Ammon's horn (tissue), 1 donor: ENCODE results near the gene NPHS1.
"Not testable (repeated sequence)": the region's sequence is repeated elsewhere in the genome, so short reads cannot be mapped to it uniquely, and the experiment has no call there.

Experiments used
- DNase-seq: peaks from one replicate; pipeline ENCODE4 v3.0.0-alpha.2; 2016; ENCODE audit warnings: low spot score

The NPHS1 gene, protein sequence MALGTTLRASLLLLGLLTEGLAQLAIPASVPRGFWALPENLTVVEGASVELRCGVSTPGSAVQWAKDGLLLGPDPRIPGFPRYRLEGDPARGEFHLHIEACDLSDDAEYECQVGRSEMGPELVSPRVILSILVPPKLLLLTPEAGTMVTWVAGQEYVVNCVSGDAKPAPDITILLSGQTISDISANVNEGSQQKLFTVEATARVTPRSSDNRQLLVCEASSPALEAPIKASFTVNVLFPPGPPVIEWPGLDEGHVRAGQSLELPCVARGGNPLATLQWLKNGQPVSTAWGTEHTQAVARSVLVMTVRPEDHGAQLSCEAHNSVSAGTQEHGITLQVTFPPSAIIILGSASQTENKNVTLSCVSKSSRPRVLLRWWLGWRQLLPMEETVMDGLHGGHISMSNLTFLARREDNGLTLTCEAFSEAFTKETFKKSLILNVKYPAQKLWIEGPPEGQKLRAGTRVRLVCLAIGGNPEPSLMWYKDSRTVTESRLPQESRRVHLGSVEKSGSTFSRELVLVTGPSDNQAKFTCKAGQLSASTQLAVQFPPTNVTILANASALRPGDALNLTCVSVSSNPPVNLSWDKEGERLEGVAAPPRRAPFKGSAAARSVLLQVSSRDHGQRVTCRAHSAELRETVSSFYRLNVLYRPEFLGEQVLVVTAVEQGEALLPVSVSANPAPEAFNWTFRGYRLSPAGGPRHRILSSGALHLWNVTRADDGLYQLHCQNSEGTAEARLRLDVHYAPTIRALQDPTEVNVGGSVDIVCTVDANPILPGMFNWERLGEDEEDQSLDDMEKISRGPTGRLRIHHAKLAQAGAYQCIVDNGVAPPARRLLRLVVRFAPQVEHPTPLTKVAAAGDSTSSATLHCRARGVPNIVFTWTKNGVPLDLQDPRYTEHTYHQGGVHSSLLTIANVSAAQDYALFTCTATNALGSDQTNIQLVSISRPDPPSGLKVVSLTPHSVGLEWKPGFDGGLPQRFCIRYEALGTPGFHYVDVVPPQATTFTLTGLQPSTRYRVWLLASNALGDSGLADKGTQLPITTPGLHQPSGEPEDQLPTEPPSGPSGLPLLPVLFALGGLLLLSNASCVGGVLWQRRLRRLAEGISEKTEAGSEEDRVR (N-terminal part only)

DNA sequence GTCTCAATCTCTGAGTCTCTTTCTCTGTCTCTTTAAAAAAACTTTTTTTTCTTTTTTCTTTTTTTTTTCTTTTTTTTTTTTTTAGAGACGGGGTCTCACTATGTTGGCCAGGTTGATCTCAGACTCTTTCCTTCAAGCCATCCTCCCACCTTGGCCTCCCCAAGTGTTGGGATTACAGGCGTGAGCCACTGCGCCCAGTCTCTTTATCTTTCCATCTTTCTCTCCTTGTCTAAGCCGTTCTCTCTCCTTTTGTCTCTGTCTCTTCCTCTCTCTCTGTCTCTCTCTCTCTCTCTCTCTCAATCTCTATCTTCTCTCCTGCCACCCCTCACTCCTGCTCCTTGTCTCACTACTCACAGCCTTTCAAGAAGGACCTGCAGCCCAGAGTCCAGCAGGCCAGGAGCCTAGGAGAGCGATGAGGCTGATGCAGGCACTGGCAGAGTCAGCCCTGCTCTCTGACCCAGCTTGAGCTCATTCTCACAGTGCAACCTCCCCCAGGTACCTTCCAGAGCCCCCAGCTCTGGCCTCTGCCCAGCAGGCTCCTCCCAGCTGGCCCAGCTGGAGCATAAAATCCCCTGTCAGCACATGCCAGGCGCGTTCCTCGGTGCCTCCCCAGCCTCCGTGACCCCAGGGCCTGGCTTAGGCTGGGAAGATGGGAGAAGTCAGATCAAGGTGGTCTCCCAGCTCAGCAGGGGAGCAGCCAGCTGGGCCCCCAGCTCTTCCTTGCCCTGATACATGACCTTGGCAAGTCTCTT, at the start of gene NPHS1:
NPHS1 (minus strand) TSS at position 476 of the 752 bp plus-strand sequence. CDS start 667 bp downstream, outside the sequence.
- DNase-seq, result no peak

DNA sequence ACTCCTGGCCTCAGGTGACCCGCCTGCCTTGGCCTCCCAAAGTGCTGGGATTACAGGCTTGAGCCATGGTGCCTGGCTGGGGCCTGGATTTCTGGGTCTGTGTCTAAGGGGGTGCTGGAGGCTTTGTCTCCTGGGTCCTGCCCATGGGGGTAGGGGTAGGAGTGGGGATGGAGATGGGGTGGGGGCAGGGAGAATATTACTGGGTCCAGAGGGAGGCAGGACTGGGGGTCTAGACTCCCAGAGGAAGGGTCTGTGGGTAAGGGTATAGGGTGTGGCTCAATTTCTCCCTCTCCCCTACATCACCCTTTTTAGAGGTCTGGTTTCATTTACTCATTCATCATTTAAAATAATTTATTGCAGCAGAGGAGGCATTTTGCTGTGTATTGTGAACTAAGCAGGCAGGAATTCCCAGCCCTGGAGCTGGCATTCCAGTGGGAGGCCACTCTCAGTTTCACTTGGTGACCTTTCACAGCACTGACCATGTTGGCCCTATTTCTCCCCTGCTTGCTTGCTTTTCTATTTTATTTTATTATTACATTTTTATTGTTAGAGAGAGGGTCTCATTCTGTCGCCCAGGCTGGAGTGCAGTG, 48.8 kb upstream of the NPHS1 start:
- no peak for DNase-seq

DNA sequence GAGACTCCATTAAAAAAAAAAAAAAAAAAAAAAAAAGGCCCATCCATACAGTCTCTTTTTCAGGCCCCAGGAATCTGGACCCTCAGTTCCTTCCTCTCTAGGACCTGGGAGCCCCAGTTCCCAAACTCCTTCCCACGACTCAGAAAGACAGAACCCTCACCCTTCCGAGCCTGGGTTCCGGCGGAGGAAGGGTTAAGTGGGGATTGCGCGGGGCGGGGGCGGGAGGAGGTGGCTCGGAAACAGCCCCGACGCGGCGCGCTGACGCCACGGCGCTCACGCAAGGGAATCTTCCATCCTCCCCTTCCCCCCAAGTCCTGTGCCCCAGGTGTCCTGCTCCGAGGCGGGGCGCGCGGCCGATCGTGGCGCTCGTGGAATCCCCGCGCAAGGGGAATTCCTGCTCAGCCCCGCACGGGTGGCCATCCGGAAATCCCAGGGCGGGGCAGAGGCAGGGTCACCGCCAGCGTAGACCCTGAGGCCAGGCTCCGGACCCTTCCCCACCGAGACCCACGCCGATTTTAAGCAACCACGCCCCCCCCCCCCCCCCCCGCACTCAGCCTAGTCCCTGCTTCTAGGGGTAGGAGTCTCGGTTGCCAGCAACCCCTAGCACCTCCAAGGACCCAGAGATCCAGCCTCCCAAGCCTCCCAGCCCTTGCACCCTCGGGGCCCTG, 47.4 kb upstream of the NPHS1 start:
- peak; percentile 92 for DNase-seq

DNA sequence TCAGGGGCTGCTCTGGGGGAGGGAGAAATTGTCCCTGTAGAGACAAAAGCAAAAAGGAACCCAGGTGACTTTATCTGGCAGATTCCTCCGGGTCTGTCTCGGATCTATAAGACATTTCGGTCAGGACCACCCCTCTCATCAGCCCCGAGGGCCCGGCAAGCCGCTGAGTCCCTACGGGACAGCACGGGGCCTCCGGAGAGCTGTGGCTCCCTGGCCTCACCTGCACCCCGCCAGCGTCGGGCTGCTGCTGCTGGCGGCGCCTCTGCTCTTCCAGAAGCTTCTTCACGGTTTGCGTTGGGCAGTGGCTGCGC, 46.1 kb upstream of the NPHS1 start:
- no peak for DNase-seq

DNA sequence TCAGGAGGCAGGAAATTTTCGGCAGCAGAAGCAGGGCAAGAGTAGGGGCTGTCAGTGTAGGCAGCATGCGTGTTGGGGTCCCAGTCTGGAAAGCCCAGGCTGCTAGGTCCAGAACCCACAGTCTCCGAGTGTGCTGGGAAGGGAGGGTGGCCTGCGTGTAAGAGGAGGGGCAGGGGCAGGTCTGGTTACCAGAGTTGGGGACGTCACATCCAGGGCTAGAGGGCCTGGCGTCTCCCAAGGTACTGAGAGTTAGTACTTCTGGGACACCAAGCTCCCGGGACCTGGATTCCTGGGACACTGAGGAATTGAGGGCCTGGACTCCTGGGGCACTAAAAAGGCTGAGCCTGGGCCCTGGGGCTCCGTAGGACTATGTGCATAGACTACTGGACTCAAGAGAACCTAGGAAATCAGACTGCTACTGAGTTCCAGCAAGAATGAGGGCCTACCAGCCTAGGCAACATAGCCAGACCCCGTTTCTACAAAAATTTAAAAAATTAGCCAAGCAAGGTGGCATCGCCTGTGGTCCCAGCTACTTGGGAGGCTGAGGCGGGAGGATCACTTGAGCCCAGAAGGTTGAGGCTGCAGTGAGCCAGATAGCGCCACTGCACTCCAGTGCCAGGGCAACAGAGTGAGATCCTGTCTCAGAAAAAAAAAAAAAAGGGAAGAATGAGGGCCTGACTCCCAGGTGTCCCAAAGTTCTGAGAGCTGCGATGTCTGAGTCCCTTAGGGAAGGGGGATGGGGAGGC, 45.6 kb upstream of the NPHS1 start:
- no peak for DNase-seq

DNA sequence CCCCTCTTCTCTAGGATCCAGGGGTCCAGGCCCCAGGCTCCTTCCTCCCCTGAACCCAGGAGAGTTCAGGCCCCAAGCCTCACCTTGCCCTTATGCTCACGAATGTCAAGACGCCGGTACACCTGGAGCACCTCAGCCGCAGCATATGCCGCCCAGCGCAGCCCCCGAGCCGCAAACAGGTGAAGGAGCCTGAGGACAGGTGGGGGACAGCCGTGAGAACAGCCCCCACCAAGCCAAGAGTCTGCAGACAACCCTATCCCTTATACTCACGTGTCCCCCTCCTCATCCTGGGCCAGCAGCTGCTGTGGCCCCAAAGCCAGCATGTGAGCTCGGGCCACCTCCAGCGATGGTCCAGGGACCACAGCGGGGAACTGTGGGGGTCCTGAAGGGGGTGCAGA, 44.3 kb upstream of the NPHS1 start:
- no peak for DNase-seq

DNA sequence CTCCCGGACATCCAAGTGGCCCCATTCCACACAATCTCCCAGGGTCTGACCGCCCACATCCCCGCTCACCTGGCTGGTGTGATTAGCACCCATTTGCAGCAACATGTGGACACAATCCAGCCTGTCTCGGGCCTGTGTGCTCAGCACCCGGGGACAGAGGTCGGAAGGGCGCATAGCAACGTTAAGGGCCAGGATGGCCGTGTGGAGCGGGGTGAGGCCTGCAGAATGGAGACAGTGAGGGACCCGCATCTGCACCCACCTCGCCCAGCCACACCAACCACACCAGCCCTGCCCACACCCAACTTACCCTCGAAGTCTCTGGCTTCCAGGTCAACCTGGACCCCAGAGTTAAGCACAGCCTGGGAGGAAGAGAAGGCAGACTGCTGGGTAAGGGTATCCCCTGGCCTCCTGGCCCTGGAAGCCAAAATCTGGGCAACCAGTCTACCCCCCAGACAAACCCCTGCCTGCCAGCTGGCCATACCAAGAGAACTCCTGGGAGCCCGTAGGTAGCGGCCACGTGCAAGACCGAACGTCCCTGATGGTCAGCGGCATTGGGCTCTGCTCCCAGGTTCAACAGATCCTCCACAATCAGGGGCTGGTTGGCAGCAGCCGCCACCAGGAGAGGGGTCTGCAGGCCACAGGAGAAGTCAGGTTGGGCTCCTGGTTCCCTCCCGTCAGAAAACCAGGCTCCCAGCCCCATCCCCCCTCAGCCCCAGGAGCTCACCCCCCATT, 43.8 kb upstream of the NPHS1 start:
- no peak for DNase-seq

DNA sequence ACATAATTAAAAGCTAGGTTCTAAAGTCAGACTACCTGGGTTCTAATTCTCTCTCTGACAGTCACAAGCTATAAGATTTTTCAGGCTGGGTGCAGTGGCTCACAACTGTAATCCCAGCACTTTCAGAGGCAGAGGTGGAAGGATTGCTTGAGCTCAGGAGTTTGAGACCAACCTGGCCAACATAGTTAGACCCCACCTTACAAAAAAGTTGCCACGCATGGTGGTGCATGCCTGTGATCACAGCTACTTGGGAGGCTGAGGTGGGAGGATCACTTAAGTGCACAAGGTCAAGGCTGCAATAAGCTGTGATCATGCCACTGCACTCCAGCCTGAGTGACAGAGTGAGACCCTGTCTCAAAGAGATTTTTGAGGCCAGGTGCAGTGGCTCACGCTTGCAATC, 42.0 kb upstream of the NPHS1 start:
- DNase-seq, result no peak

DNA sequence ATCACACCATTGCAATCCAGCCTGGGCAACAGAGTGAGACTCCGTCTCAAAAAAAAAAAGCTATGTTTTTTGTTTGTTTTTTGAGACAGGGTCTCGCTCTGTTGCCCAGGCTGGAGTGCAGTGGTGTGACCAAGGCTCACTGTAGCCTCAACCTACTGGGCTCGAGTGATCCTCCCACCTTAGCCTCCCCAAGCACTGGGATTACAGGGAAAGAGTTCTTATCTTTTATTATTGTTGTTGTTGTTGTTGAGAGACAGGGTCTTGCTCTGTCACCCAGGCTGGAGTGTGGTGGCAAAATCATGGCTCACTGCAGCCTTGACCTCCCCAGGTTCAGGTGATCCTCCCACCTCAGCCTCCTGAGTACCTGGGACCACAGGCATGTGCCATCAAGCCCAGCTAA, 39.5 kb upstream of the NPHS1 start:
- not testable (repeated sequence) for DNase-seq

DNA sequence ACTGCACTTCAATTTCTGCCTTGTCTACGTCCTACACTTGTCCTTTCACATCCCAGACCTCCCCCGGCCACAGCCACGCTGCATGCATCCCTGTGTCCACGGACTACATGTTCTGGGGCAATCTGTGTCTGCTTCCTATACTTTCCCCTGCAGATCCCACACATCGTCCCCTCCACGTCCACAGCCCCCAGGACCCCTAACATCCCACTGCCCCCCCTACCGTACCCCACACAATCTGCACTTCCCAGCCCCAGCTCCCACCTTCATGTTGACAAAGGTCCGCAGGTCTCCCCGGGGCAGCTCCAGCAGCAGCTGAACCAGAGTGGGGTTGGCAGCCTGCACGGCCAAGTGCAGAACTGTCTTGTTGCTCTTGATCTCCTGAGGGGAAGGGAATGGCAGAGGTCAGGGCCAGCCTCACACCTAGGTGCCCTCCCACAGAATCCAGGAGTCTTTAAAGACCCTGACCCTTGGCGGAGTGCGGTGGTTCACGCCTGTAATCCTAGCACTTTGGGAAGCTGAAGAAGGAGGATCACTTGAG, 37.9 kb upstream of the NPHS1 start:
- no peak for DNase-seq

DNA sequence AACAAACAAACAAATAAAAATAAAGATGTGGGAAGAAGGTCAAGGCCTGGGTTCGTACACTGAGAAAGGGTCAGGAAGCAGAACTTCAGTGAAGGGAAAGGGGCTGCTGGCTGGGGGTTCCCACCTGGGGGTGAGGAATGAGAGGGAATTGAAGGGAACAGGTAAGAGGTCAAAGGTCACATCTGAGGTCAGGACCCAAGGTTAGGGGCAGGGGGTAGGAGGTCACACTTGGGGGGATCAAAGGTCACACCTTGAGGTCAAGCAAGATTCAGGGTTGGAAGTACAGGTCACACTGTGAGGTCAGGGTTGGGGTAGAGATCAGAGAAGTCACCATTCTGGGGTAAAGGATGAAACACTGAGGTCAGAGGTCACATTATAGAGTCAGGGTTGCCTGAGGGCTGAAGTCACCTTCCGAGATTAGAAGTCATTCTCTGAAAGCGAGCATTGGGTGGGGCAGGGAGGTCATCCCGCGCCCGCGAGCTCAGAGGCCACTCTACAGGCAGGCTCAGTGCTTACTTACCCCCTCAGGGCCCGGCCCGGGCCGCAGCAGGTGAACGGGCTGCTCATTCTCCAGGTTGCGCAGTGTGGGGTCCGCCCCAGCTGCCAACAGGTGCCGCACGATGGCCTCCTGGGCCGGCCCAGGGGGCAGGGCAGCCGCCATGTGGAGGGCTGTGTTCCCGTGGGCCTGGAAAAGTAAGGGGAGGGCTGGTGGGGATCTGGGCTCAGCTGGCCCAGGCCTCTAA, 37.2 kb upstream of the NPHS1 start:
- no peak for DNase-seq

DNA sequence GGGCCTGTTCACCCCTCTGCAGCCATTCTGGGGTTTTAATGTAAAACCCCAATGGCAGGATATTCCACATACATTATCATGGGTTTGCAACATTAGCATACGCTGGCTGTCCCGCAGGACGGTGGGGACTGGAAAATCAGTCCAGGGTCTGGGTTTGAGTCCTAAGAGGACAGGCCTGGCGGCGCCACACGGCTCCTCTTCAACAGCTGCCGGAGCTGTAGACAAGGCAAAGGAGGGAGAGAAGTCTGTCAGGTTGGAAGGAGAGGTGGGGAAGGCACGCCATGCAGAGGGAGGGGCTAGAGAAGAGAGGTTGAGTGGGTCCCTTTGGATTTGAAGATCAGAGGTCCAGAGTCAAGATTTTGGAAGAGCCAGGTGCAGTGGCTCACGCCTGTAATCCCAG, 36.1 kb upstream of the NPHS1 start:
- DNase-seq, result no peak

DNA sequence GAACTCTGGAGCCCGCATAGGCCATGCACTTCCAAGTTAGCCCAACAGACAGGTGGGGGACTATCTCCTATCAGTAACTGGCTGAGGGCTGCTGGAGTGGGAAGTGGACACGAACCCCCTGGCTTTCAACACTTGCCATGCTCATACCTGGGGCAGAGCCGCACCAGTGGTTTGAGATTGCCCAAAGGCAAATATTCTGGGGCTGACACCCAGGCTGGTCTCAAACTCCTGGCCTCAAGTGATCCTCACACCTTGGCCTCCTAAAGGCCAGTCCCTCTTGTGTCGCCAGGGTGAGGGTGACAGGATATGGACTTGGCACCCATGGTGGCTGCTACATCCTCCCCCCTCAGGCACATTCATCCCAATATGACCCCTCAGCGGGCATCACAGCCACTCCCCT, 34.9 kb upstream of the NPHS1 start:
- no peak for DNase-seq

DNA sequence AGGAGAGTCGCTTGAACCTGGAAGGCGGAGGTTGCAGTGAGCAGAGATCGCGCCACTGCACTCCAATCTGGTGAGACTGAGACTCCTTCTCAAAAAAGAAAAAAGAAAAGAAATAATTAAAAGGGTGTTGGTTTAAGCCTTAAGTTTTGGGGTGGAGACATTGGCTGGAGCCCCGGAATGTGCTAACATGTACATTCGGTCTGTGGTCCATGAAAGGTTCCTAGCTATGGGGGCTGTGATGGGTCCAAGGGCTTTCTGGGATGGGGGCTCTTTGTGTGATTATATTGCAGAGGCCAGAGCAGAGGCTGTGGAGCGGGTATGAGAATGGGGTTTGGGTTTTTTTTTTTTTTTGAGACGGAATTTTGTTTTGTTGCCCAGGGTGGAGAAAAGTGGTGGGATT, 33.6 kb upstream of the NPHS1 start:
- no peak for DNase-seq

DNA sequence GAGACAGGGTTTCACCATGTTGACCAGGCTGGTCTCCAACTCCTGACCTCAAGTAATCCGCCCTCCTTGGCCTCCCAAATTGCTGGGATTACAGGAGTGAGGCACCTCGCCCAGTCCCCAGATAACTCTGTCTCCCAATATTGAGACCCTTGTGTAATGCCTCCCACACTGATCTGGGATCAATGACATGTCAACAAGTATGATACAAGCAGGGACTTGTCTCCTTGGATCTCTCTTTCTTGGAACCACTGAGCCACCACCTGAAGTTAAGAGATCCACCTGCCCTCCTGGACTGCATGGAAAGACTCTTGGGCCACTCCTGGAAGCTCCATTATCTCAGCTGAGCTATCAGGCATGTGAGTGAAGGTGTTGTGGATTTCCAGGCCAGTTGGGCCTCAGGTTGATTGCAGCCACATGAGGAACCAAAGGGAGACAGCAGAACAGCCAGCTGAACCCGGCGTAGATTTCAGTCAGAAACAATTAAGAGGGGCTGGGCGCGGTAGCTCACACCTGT, 33.0 kb upstream of the NPHS1 start:
- DNase-seq, result no peak

DNA sequence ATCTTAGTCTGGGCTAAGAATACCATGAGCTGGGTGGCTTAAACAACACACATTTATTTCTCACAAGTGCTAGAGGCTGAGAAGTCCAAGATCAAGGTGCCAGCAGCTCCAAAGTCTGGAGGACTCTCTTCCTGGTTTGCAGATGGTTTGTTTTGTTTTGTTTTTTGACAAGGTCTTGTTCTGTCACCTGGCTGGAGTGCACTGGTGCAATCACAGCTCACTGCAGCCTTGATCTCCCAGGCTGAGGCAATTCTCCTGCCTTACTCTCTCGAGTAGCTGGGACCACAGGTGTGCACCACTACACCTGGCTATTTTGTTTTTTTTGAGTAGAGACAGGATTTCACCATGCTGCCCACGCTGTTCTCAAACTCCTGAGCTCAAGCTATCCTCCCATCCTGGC, 31.6 kb upstream of the NPHS1 start:
- no peak for DNase-seq

DNA sequence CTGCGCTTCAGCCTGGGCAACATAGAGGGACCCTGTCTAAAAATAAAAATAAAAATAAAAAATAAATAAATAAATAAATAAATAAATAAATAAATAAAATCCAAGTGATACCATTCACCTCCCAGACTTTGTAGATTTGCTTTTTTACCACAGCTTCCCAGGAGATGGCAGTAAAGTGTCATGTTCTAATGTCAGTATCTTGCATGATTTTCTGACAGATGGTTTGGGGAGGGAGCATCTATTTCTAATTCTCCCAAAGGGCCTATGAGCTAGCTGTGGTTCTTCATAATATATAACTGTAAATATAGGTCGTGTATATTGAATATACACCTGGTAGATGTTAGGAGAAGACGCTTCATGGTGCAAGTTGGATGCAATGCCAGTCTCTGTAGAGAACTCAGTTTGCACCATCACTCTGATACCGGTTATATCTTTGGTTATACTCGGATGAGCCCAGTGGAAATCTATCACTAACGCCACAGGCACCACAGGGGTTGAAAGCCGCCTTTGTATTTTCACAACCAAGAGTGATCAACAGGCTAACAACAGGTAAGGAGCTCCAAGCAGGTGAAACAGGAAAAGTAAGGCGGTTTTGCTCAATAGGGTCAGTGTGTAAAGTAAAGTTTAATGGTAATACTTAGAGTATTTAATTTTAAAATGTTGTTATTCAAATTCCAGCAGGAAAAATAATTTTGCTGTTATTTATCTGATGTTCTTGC, 30.0 kb upstream of the NPHS1 start:
- DNase-seq, result peak; percentile 89

DNA sequence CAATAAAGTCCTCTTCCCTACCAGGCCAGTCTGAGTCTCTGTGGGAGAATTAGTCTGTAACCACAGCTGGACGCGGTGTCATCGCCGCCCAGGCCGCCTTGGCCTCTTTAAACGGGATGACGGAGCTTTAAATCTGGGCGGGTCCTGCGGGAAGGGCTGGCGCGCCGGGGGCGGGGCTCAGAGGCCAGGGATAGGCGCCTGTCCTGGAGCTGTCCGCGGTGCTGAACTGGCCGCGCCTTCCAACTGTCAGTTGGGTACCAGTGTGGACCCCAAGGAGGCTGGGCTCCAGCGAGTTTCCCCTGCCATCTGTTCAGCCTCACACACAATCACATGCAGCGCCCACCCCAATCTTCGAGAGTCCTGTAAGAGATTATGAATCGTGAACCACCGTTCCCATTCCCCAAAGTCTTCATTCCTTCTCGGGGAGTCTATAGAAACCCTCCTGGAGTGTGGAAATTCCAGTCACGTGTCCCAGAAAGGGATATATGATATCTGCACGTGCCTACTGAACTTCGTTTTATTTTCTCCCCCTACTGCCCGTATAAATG, 27.5 kb upstream of the NPHS1 start:
- DNase-seq, result peak; percentile 82
